Activated CD8-positive, alpha-beta memory T cell treated with anti-CD3 and anti-CD28 coated beads for 1 hour (primary cell): ENCODE data around the gene NR2F1-AS1.

Experiments
- DNase-seq, 2 donors: peaks; one replicate each; pipeline ENCODE4 v3.0.0-alpha.2; 2020; ENCODE audit warnings: low read depth in 1 of 2; ENCODE audit errors: extremely low read depth in 1 of 2

Gene NR2F1-AS1

DNA sequence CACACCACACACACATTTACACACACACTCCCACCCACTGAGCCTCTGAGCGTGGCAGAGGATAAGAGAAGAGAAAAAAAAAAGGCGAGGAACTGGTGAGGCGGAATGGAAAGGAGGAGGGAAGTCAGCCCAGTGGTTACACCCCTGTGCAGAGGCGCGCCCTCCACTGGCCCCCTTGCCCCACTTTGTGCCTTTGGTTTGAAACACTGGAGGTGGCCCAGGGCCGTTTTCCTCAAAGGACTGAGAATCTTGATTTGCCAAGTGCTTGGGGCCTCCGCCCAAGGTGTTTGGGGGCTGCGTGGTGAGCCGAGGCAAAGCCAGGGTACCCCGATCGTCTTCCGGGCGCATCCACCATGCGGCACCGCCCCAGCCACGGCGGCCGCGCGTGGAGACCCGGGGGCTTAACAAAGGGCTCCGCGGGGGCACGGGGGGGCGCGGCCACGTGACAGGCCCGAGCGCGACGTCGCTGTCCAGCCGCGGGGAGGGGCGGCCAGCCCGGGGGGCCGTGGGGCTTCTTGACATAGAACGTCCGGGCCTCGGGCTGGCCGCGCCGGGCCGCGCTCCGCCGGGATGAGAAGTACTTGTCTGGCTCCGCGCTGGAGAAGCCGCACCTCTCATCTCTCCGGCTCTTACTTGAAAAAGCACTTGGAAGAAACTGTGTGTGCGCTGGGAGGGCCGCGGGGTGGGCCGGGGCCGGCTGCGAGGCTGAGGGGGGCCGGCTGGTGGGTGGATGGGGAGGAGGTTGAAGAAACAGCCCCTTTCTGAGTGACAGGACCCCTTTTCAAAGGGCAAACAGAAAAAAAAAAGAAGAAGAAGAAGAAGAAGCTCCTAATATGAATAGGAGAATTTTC, 23.0 kb upstream of the NR2F1-AS1 start:
- no peak for DNase-seq

- no peak for DNase-seq
Measured at GRCh38 chr5:93603078-93603792, 22.2 kb upstream of the NR2F1-AS1 start.

GRCh38 chr5:93602241-93603077, 21.4 kb upstream of the NR2F1-AS1 start:
- no peak for DNase-seq

- no peak for DNase-seq
Measured at GRCh38 chr5:93601802-93602155, 20.8 kb upstream of the NR2F1-AS1 start.

- no peak for DNase-seq
Measured at GRCh38 chr5:93601071-93601801, 20.2 kb upstream of the NR2F1-AS1 start.

DNA sequence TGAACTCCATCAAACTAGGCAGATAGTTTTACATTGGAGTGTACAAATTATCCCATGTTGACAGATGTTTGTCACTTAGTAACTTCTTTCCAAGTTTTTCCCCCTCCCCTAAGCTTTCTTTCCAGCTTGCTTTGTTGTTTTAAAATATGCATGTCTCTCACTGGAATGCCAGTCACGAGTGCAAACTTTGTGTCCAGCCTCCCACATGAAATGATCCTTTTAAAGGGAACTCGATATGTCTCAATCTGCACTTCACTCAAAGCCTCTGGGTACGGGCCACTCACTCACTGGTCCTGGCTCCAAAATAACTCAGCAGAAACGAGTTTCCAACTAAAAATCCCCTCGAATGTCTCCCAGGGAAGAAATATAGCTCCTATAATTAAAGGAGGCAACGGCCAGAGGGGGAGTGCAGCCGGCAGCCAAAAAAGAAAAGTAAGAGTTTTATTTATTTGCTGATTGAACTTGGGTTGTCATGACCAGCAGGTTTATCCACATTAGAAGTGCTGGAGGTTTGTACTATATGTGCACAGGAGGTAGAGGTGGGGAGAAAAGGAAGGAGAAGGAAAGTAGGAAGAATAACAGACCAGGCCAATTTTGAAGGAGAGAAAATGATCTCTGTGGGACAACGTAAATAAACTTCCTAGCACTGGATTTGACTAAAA, 19.5 kb upstream of the NR2F1-AS1 start:
- no peak for DNase-seq

GRCh38 chr5:93599399-93600120, 18.5 kb upstream of the NR2F1-AS1 start:
- DNase-seq: no peak

GRCh38 chr5:93599001-93599379, 18.0 kb upstream of the NR2F1-AS1 start:
- DNase-seq: no peak

GRCh38 chr5:93598091-93599000, 17.3 kb upstream of the NR2F1-AS1 start:
- no peak for DNase-seq

DNA sequence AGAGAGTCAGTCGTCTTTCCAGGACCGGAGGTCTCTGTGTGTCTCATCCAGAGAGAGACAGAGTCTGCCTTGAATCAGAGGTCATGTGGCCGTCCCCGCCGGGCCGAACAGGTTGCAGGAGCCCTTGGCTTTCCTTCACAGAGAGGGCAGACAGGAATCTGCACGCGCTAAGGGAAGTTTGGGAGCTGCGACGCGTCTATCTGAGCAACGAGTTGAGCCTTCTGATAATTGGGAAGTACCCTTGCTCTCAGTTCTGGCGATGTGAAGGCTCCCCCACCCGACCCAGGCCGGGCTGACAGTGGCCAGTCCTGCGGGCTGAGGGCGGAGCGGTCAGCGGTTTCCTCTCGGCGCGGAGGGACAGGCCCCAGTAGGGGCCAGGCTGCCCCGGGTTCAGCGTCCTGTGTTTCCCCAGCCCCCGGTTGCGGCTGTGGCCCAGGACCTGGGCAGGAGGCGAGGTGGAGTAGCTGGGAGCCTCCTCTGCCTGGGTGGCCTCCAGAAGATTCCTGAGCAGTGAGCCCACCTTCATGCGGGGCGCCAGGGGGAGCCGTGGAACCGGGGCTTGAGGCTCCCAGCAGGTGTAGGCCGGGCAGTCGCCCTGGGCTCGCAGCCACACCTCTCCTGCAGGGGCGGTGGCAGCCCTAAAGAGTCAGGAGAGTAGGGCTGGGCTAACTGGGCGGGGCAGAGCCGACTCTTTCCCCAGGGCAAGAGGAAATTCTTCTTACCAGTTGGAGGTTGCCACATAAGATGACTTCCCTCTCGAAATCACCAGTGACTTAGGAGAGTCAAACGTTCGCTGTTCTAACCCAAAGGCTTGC, 15.9 kb upstream of the NR2F1-AS1 start:
- no peak for DNase-seq

GRCh38 chr5:93596310-93596675, 15.3 kb upstream of the NR2F1-AS1 start:
- no peak for DNase-seq

DNA sequence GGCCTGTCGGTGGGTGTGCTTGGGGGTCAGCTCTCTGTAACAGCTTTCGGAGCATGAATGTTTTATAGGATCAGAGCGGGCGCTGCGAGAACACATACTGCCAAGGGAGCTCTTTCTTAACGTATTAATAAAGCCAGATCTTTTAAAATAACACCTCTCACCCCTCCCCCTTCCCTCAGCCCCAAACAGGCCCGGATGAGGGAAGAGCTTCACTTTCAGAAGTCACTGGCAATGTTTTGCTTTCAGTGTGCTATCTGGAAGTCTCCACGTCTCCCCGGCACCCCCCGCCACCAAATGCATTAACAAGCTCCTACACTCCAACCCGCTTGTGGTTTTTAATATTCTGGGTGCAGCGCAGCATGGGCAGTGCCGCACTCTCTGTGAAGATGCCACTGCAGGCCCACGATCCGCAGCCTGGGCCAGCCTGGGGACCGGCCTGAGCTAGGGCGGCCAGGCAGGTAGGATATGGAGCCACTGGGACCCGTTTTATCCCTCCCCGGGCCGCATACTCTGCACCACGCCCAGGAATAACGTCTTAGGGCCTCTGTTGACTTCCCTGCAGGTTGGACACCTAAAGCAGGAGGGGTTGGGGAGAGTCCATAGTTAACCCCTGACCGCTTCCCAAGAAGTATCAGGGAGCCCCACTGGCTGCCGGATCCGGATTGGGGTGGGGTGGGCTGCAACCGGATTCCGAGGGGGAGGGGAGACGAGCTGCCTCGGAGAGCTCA, 14.6 kb upstream of the NR2F1-AS1 start:
- no peak for DNase-seq

DNA sequence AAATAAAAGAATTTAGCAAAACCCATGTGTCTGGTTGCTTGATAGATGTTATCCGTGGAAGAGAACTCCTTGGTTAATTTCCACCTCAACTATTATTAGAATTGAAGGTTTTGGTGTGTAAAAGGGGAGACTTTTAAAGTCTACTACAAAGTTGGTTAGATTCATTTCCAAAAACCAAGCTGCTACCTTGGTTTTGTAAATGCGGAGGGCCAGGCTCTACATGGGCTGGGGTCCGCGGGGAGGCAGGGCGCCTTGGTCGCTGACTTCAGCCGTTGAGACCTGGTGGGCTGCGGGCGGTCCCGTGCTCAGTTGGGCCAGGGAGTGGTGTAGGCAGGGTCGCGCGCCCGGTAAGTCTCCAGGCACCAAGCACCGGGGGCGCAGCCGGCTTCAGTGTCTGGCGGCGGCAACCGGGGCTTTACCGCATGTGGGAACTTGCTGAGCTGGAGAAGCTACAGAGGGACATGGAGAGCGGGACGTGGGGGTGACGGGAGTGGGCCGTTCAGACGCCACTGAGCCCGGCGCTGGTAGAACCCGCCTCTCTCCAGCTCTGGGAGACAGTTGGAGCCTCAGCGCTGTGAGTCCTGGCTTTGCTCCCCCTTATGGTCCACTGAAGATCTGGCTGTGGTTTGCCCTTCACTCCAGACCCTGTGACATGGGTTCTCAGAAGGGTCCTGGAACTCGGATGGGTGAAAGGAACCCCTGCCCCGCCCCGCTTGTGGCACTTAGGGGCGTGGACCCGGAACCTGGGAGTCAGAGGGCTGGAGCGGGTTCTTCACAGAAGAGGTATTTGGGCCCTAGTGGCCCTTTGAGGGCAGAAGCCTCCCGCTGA, 13.8 kb upstream of the NR2F1-AS1 start:
- no peak for DNase-seq

DNA sequence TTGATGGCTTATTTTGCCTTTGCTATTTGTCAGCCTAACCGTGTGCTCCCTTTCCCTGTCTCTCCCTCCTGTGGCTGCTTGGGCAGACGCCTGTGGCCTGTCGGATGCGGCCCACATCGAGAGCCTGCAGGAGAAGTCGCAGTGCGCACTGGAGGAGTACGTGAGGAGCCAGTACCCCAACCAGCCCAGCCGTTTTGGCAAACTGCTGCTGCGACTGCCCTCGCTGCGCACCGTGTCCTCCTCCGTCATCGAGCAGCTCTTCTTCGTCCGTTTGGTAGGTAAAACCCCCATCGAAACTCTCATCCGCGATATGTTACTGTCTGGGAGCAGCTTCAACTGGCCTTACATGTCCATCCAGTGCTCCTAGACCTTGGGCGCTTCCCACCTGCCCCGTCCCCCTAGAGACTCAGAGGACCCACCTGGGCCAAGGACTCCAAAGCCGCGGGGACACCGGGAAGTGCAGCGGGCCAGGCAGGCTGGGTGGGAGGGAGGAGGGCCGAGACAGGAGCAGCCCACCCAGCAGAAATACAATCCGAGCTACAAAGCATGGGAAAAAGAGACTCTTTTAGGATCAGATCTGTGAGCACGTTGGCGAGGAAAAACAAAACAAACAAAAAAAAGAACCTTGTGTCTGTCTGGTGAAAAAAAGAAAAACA, 12.6 kb upstream of the NR2F1-AS1 start:
- no peak for DNase-seq

DNA sequence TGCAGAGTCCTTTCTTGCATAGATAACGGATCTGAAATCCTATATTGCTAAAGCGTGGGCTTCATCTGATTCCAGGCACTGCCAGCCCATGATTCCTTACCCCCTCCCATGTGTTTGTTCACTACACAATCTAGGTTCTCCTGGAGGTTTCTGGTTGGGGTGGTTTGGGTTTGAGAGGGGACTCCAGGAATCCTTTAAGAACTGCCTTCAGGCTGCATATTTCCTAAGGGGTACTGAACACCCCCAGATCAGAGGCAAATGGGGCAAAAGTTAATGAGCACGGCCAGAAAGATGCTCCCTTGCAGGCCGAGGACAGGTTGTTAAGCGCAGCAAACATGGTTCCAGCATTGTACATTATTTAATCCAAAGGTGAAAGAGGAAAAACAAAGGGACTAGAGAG, 11.9 kb upstream of the NR2F1-AS1 start:
- DNase-seq: no peak
